ENCODE data around the gene KIF16B.

DNA sequence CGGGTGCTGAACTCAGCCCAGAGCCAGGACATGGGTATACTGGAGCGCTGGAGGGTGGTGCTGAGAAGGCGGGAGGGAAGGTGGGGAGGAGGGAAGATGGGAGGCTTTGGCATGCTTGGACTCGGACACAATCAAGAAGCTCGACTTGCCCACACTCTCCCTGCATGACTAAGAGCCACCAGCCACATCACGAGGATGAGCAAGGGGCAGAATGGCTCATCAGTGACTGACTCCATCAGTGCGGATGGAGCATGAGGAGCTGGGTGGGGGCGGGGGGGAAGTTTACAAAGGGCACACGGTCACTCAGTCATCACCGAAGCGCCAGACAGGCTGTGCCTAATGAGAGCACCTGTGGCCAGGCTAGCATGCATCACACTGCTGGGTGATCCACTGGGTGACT, 222.8 kb downstream of the KIF16B start:
- TF ChIP-seq POLR2AphosphoS5 (IDR thresholded peaks at IDR 0.05), result no peak
- TF ChIP-seq POLR2A (IDR thresholded peaks at IDR 0.05), result no peak
- no peak for TF ChIP-seq EP300 (IDR thresholded peaks at IDR 0.05)

Measured in stomach (tissue), 4 donors.